Umbilical cord (tissue), 2 donors: ENCODE measurements around the gene MEGF8. TPM values are rescaled to one million over a fixed set of nuclear protein-coding genes. Genes with fewer than 3 reads are reported as not detected.

Source experiments
- DNase-seq: peaks from one replicate; pipeline ENCODE4 v3.0.0-alpha.2; 2015; ENCODE audit warnings: low spot score
- total RNA-seq: library from RNA; depleted of rRNA; stranded (reverse); fragments of >200 nt; gene quantifications from one replicate; pipeline ENCODE4 v1.2.3, GENCODE V29; 2014; ENCODE audit warnings: low replicate concordance; ENCODE audit not compliant: insufficient read depth

Gene MEGF8
- 19.5 TPM for total RNA-seq

GRCh38 chr19:42325308-42325895, at the start of gene MEGF8:
Gene MEGF8, plus strand, starts transcription at chr19:42325635. Its CDS starts 609 bp downstream, at chr19:42326244.
- DNase-seq = peak; percentile 100

- DNase-seq = no peak
These were observed 49.2 kb upstream of the MEGF8 start for GRCh38 chr19:42276284-42276683.

DNA sequence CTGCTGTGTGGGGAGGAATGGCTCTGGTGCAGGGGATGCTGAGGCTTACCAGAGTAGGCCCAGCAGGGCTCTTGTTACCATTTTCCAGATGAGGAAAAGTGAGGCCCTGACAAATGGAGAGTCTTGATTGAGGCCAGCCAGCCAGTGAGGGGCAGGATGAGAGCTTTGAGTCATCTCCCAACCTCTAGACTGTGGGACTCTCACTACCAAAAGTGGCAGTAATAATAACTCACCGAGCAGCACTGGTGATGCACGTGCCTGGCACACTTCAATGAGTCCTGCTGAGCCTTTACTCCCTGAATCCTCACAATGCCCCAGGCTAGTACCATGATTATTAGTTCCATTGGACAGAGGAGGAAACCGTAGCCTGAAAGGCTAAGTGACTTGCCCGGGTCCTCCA, 48.6 kb upstream of the MEGF8 start:
- DNase-seq = no peak

DNA sequence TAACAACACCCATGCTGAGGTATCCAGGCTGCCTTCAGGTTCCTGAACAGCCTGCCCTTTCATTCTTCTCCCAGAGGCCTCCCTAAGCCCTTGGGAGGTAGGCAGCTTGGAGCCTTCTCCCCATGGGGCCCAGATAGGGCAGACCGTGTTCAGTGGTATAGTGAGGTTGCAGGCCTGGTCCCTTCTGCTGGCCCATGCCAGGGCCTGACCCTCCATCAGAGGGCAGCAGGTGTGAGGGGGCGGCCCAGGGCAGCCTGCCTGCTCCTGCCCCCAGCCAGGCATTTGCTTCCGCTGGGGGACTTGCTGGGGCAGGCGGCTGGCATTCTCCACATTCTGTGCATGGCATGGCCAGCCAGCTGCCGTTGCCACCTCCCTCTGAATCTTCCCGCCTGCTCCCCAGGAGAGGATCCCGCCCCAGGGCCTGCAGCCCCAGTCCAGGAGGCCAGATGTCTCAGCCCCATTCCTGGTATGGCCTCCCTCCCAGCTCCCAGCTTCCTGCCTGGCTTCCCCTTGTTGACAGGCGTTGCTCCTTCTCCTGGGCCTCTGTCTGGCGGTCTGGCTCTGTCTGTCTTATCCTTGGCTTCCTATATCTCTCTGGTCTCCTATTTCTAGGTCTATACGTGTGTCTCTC, 47.5 kb upstream of the MEGF8 start:
- DNase-seq = peak; percentile 87

- DNase-seq = no peak
These were observed 46.8 kb upstream of the MEGF8 start for GRCh38 chr19:42278452-42279154.

- no peak for DNase-seq
These were observed 46.1 kb upstream of the MEGF8 start for GRCh38 chr19:42279155-42279901.

GRCh38 chr19:42279902-42280814, 45.3 kb upstream of the MEGF8 start:
- peak; percentile 96 for DNase-seq

DNA sequence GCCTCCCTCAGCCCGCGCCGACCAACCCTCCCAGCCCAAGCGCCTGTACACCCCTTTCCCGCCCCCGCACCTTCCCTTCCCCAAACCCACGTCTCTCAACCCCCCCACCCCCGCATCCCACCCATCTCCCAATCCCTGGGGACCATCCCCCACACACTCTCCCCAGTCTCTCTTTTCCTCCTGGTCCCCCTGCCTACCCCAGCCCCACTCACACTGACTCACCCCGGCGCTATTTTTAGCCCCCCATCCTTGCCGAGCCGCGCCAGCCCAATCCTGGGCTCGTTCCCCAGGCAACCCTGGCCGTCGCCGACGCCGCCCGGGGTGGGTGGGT, 44.7 kb upstream of the MEGF8 start:
- peak; percentile 88 for DNase-seq

DNA sequence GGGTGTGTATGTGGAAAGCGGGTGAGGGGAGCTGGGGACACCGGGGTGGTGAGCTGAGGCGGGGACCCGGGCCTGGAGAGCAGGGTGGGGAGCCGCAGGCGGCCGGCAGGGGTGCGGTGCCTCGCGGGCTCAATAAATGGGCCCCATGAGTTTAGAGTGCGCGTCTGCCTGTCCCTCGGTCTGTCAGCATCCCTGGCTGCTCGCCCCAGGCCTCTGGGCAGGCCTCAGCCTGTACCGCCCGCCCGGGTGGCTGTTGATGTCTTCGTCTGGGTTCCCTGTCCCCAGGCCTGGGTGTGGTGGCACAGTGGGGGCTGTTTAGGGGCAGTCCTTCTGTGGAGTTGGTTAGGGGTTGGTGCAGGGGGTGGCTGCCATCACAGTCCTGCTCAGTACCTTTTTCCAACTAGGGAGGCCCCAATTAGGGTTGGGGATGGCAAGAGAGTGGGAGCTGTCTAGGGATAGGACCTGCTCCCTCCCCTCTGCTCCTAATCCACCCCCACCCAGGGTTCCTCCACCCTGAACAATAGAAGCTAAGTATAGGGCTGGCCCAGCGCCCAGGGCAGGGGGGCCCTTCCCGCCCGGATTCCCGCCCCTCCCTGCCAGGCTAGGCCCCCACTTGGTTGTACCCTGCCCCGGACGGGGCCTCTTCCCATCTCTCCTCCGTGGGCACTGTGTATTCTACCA, 44.1 kb upstream of the MEGF8 start:
- DNase-seq = peak; percentile 92

GRCh38 chr19:42281827-42282762, 43.3 kb upstream of the MEGF8 start:
- peak; percentile 79 for DNase-seq

DNA sequence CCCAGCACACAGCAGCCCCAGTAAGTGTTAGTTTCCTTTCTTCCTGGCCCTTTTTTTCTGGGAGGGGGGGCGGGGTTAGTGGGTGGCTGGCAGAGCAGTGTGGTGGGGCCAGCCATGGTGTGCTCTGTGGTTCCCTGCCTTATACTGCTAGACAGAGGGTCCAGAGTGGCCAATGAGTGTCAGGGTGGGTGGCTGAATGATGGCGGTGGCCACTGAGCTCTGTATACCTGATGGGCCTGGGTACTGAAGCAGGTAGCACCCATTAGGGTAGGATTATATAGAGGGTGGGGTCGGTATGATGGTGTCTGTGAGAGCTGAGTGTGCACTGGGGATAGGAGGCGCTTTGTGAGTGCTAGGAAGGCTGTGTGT, 42.6 kb upstream of the MEGF8 start:
- DNase-seq = no peak

DNA sequence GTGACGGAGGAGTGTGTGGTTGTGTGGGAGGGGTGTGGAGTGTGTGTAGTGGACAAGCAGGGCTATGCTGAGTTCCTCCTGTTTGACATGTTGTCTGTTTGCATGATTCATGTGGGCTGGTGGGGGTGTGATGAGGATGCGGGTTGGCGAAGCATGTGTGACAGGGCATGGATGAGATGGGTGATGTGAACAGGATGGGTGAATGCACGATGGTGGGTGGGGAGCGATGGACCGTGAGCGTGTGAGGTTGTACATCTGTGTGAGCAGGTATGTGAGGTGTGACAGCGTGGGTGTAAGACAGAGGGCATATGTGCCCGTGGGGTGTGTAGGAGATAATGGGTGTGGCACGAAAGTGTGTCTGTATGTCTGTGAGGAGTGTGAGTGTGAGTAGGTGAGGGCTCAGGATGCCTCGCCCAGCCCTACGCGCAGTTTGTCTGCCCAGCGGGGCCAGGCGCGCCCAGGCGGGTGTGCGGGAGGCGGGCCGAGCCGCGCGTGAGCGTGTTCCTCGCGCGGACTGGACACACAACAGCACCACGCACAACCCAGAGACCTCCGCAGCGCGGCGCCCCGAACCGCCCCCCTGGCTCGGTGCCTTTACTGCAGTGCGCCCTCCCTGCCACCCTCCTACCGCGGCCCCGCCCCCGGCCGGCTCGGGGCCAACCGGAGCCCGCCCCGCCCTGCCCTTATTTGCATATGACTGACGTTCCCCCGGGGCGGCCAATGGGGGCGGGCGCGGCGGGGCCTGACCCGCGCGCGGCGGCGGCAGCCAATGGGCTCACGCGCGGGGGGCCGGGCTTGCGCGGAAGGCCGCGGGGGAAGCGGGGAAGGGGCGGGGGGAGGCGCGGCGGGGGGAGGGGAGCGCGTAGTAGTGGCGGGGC, 42.0 kb upstream of the MEGF8 start:
- DNase-seq = peak; percentile 97

DNA sequence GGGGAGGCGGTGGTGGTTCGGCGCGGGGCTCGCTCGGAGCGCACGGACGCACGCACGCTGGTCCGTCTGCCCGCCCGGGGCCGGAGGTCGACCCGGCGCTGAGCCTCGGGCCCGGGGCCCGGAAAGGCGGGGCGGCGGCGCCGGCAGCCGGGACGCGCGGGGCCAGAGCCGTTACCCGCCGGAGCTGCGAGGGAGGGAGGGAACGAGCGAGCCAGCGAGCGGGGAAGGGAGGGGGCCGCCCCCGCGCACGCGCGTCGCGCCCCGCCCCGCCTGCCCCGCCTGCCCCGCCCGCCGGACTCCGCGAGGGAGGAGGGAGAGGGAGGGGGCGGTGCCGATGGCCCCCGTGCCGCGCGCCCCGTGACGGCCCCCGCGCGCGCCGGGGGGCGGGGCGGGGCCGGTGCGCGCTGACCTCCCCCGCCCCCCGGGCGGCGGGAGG, 41.4 kb upstream of the MEGF8 start:
- peak; percentile 85 for DNase-seq

- no peak for DNase-seq
These were observed 40.7 kb upstream of the MEGF8 start for GRCh38 chr19:42284591-42285341.

DNA sequence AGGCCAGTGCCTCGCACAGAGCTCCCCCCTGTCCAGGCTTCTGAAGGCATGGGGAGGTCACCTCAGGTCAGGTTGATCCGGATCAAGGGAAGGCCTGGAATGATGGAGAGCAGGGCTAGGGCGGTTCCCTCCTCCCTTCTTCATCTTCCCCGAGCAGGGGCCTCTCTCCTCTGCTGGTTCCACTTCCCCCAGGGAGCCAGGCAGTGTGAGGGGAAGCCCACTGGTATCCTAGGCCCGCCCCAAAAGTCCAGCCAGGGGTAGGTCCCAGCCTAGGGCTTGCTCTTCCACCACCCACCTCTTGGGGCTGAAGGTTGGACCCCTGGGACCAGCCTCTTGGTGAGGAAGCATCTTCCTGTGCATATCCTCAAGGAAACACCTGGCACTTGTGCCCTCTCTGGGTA, 39.9 kb upstream of the MEGF8 start:
- peak; percentile 66 for DNase-seq

- no peak for DNase-seq
These were observed 39.5 kb upstream of the MEGF8 start for GRCh38 chr19:42285988-42286348.

DNA sequence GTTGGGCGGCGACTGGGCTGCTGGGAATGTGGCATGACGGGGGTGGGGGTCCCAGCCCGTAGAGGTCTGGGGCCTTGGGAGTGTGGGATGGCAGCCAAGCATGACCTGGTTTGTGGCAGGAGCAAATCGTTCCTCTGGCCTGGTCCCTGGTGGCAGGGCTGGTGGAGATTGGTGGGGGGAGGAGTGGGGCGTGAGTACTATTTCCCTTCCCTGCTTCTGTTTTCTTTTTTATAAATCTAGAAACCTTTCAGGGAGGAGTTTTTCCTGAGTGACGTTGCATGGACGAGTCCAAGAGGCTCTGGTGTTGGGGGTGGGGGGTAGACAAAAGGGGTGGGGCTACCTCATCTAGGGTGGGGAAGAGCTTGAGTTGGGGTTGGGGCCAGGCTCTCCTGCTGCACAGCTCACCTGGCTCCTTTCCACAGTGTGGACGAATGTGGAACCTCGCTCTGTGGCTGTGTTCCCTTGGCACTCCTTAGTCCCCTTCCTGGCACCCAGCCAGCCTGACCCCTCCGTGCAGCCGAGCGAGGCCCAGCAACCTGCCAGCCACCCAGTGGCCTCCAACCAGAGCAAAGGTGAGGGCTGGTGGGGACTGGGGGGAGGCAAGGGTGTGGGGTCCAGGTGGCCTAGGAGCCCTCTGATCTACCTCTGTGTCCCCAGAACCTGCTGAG, 39.0 kb upstream of the MEGF8 start:
- DNase-seq = no peak
